Measurements from ENCODE around the gene PLEKHN1. TPM values are rescaled to one million over a fixed set of nuclear protein-coding genes. Genes with fewer than 3 reads are reported as not detected.

Gene PLEKHN1, protein sequence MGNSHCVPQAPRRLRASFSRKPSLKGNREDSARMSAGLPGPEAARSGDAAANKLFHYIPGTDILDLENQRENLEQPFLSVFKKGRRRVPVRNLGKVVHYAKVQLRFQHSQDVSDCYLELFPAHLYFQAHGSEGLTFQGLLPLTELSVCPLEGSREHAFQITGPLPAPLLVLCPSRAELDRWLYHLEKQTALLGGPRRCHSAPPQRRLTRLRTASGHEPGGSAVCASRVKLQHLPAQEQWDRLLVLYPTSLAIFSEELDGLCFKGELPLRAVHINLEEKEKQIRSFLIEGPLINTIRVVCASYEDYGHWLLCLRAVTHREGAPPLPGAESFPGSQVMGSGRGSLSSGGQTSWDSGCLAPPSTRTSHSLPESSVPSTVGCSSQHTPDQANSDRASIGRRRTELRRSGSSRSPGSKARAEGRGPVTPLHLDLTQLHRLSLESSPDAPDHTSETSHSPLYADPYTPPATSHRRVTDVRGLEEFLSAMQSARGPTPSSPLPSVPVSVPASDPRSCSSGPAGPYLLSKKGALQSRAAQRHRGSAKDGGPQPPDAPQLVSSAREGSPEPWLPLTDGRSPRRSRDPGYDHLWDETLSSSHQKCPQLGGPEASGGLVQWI
- total RNA-seq (2022; extraction: Qiagen RNA extraction): 4.4 to 5.7 TPM (median 4.9 TPM) in 5 replicates

DNA sequence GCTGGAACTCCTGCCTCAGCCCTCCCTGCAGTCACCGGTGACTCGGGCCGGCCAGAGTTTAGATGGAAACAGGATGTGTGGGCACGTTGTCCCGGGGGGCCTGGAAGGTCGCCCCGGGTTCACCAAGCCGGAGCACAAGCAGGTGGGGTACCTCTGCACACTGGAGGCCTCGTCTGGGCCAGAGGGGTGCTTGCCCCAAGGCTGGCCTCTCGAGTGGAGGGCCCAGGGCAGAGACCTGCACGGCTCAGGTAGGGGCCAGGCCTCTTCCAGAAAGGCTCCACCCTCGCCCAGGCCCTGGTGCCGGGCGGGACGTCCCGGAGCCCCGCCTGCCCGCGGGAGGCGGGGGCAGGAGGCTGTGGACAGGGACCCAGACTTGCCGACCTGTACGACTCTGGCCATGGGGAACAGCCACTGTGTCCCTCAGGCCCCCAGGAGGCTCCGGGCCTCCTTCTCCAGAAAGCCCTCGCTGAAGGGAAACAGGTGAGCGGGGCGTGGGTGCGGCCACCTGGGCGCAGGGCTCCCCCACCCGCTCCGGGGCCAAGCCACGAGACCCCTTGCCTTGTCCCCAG lies at the start of gene PLEKHN1:
TSS of gene PLEKHN1 (plus strand) at position 348 of the 569 bp plus-strand sequence. CDS start at position 398, 50 bp downstream.

DNA sequence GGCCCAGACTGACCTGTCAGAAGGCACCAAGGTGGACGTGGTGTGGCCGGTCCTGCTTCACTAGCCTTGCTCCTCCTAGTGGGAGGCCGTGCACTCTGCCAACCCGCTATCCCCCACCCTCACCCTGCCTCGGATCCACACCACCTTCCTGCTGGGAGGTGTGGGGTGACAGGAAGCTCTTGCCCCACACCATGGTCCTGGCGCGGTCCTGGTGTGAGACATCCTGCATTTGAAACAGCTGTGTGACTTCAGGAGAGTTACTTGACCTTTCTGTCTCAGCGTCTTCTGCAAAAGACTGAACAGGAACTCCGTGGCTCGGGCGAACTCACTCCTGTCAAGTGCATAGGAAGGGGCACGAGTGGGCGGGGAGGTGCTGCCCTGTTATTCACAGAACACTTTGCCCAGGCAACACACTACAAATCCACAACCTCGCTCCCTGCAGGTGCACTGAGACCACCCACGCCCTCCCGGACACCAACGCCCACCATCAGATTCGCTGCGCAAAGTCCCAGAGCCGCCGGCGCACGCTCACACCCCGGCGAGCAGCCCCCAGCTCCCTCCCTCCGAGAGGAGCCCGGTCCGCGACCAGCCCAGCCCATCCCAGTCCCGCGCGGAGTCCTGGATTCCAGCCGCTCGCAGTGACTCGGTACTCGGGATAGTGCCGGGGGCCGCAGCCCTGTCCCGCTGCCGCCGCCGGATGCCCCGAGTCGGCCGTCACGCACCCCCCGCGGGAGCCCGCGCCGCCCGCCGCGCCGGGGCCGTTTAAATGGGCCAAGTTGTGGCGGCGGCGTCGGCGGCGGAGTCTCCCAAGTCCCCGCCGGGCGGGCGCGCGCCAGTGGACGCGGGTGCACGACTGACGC lies 42.9 kb upstream of the PLEKHN1 start, which contains the start of gene SAMD11:
TSS of gene SAMD11 (plus strand) at position 793 of the 860 bp plus-strand sequence. CDS start 509 bp downstream, outside the sequence.

DNA sequence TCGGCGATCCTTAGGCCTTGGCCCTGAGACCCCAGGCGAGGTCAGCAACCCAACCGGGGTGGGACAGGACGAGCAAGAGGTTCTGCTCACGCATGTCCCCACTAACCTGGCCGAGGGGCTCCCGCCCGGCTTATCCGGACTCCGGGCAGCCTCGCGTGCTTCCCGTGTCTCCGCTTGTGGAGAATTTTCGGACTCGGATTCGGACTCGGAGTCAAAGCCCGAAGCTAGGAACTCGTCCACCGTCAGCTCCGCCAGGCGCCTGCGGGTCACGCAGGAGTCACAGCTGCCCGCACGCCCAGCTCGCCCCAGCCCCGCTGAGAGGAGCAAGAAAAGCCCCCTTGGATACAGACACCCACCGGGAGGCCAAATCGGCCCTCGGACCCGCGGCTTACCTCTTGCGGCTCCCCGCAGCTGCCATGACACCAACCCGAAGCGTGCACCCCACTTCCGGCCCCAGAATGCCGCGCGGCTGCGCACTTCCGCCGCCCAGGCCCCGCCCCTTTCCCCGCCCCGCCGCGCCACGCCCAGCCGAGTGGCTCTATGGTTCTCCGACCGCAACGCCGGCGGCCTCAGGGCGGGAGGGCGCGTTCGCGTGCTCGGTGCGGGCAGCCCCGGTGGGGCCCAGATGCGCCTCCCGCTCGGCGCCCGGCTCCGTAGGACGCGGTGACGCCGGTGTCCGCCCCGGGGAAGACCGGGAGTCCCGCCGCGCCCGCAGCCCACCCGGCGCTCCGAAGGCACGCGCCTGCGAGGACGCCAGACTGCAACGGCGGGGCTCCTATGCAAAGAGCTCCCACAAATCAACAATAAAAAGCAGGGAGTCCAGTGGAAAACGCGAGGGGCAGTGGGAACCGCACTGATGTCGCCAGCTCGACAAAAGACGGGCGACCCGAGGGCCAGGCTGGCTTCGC lies 7.2 kb upstream of the PLEKHN1 start, which contains the start of gene NOC2L:
TSS of gene NOC2L (minus strand) at position 434 of the 908 bp plus-strand sequence. CDS start at position 418, 16 bp downstream.

DNA sequence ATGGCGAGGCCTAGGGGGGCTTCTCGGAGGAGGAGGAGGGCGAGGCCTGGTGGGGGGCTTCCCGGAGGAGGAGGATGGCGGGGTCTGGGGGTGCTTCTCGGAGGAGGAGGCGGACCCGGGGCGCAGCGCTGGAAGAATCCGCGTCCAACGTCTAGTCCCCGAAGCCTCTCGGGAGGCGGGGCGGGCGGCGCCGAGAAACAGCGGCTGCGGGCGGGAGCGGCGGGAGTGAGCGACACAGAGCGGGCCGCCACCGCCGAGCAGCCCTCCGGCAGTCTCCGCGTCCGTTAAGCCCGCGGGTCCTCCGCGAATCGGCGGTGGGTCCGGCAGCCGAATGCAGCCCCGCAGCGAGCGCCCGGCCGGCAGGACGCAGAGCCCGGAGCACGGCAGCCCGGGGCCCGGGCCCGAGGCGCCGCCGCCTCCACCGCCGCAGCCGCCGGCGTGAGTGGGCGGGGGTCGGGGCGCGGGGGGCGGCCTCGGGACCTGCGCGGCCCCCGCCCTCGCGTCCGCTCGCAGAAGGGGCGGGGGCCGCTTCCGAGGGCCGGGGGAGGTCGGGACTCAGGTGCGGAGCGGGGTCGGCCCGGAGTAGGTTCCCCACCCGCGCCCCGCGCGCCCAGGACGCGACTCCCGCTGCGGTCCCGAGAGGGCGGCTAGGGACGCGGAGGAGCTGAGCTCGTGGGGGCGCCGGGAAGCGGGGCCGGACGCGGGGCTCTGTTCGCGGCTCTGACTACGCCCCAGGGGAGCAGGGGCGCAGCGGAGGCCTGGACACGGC lies 5.7 kb upstream of the PLEKHN1 start, which contains the start of gene KLHL17:
TSS of gene KLHL17 (plus strand) at position 222 of the 769 bp plus-strand sequence. CDS start at position 332, 110 bp downstream.

DNA sequence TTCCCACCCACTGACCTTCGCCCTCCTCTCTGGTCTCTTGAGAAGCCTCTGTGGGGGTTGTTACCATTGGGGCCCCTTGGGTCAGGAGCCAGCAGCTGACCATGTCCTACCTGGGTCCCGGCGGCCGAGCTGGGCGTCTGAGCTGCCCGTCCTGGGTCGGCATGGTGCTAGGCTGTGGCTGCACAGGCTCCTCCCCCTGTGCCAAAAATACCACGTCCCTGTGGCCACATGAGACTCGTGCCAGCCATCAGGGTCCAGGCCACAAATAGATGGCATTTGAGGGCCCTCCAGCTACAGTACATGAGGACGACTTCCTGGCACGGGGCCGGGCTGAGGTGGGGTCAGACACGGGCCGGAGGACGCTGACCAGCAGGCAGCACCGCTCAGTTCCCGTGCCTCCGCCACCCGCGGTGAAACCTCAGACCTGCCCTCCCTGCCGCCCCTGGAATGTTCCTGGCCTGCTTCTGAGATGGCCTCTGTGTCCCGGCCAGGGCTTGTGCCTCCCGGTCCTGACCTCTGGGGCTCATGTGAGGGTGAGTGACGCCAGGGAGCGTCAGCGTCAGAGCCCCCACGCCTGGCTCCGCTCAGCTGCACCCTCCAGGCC lies 15.8 kb downstream of the PLEKHN1 start, which contains the start of gene PERM1:
TSS of gene PERM1 (minus strand) at position 139 of the 604 bp plus-strand sequence. CDS start 1,064 bp downstream, outside the sequence.

DNA sequence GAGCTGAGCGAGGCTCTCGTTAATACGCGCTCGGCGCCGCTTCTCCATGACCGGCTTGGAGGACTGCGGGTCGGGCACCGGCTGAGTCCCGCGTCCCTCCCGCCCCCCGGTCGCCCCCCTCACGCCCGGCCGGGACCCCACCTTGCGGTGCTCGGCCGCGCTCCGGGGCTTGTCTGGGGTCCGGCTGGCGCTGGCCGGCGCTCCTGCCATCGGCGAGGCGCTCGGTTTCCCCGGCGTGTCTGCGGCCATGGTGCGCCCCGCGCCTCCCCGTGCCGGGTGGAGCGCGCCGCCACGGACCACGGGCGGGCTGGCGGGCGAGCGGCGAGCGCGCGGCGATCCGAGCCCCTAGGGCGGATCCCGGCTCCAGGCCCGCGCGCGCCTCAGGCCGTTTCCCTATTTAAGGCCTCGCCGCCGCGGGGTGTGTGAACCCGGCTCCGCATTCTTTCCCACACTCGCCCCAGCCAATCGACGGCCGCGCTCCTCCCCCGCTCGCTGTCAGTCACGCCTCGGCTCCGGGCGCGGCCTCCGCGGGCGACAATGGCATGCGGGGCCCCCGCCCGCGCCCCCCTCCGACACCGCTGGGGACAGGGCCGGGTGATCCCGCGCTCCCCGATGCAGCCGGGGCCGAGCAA lies 33.6 kb downstream of the PLEKHN1 start, which contains the start of gene HES4:
TSS of gene HES4 (minus strand) at position 373 of the 632 bp plus-strand sequence. CDS start at position 249, 124 bp downstream.

DNA sequence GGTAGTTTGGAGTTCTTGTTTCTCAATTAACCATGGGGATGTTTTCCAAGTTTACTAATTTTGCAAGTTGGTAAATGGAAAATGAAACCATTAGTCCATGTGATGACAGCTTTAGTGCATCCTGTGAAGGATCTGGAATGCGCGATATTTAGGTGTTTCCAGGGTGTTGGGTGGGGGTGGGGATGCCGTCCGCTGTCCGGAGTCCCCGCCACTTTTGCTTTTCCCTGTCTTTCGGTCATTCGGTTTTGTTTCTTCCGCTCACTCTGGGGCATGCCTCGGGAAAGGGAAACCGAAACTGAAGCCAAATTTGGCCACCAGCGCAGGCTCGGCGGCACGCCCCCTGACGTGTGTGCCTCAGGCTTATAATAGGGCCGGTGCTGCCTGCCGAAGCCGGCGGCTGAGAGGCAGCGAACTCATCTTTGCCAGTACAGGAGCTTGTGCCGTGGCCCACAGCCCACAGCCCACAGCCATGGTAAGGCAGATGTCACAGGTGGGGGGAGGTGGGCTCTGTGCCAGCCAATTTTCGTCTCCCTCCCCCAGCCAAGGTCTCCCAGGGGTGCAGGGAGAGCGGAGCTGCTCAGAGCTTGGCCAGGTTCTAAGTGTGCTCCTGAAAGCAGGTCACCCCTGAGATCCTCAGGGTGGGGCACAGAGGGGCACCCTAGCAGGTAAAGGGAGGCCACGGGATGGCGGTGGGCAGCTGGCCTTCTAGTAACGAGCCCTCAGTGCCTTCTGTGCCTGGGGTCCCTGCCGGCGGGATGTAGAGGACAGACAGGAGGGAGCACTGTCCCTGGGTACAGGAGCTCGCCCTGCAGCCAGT lies 47.0 kb downstream of the PLEKHN1 start, which contains the start of gene ISG15:
TSS of gene ISG15 (plus strand) at position 393 of the 817 bp plus-strand sequence. CDS start at position 470, 77 bp downstream.

DNA sequence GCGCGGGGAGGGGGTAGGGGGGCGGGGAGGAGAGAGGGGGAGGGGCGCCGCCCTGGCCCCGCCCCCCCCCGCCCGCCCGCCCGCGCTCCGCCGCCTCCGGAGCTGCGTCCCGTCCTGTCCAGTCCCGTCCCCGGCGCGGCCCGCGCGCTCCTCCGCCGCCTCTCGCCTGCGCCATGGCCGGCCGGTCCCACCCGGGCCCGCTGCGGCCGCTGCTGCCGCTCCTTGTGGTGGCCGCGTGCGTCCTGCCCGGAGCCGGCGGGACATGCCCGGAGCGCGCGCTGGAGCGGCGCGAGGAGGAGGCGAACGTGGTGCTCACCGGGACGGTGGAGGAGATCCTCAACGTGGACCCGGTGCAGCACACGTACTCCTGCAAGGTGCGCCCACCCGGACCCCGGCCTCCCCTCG lies 53.7 kb downstream of the PLEKHN1 start, which contains the start of gene AGRN:
TSS of gene AGRN (plus strand) at position 121 of the 405 bp plus-strand sequence. CDS start at position 174, 53 bp downstream.

Other genes starting within 250 kb of the PLEKHN1 start
- gene SAMD11, start 42.6 kb upstream of the PLEKHN1 start, total RNA-seq (2022; extraction: Qiagen RNA extraction): 16.2 to 28.1 TPM (median 24.5 TPM) in 5 replicates
- gene NOC2L, start 7.2 kb upstream of the PLEKHN1 start, total RNA-seq (2022; extraction: Qiagen RNA extraction): 74.7 to 85.5 TPM (median 78.1 TPM) in 5 replicates
- 9.7 to 15.2 TPM (median 13.4 TPM) in 5 replicates for gene KLHL17, start 5.9 kb upstream of the PLEKHN1 start, total RNA-seq (2022; extraction: Qiagen RNA extraction)
- 0.10 to 0.18 TPM (median 0.14 TPM) in 5 replicates for gene PERM1, start 15.6 kb downstream of the PLEKHN1 start, total RNA-seq (2022; extraction: Qiagen RNA extraction)
- gene HES4, start 33.6 kb downstream of the PLEKHN1 start, total RNA-seq (2022; extraction: Qiagen RNA extraction): 15.6 to 64.4 TPM (median 55.7 TPM) in 5 replicates
- 12.6 to 22.7 TPM (median 20.9 TPM) in 5 replicates for gene ISG15, start 47.0 kb downstream of the PLEKHN1 start, total RNA-seq (2022; extraction: Qiagen RNA extraction)
- 89.0 to 113 TPM (median 105 TPM) in 5 replicates for gene AGRN, start 53.6 kb downstream of the PLEKHN1 start, total RNA-seq (2022; extraction: Qiagen RNA extraction)
- 0.14 to 0.47 TPM (median 0.30 TPM) in 5 replicates for gene RNF223, start 107.8 kb downstream of the PLEKHN1 start, total RNA-seq (2022; extraction: Qiagen RNA extraction)
- 9.2 to 14.7 TPM (median 13.6 TPM) in 5 replicates for gene C1orf159, start 149.6 kb downstream of the PLEKHN1 start, total RNA-seq (2022; extraction: Qiagen RNA extraction)
- not detected in 5 replicates for gene TTLL10, start 207.4 kb downstream of the PLEKHN1 start, total RNA-seq (2022; extraction: Qiagen RNA extraction)
- gene TNFRSF18, start 240.1 kb downstream of the PLEKHN1 start, total RNA-seq (2022; extraction: Qiagen RNA extraction): 0.17 to 0.42 TPM in 2 of 5 replicates, not detected in the others
- gene TNFRSF4, start 247.7 kb downstream of the PLEKHN1 start, total RNA-seq (2022; extraction: Qiagen RNA extraction): 0.09 to 0.34 TPM (median 0.25 TPM) in 3 of 5 replicates, not detected in the others